Tibial nerve (tissue), 4 donors: ENCODE measurements around the gene CCDC85C. TPM values are rescaled to one million over a fixed set of nuclear protein-coding genes. Genes with fewer than 3 reads are reported as not detected.

Experiments
- DNase-seq, 2 donors: peaks; one replicate each; pipeline ENCODE4 v3.0.0-alpha.2; 2019; ENCODE audit warnings: low spot score in 2 of 2
- H3K27ac ChIP-seq, 4 donors: fragments of 200-600 bp; sonication (generic) in 3 of 4; one replicate each; pipeline ENCODE4 v1.5.1; 2017 to 2019; ENCODE audit warnings: mild to moderate bottlenecking in 1 of 4
- H3K27me3 ChIP-seq, 2 donors: fragments of 200-600 bp; sonication (generic) in 1 of 2; one replicate each; pipeline versions ENCODE4 v1.5.1 to v1.6.0; 2017 to 2019
- H3K36me3 ChIP-seq, 3 donors: fragments of 200-600 bp; sonication (generic); one replicate each; pipeline ENCODE4 v1.5.1; 2018 to 2019
- H3K4me1 ChIP-seq, 4 donors: fragments of 200-600 bp; sonication (generic) in 3 of 4; one replicate each; pipeline ENCODE4 v1.5.1; 2017 to 2019
- H3K4me3 ChIP-seq, 4 donors: fragments of 200-600 bp; sonication (generic) in 3 of 4; one replicate each; pipeline ENCODE4 v1.5.1; 2017 to 2019; ENCODE audit warnings: mild to moderate bottlenecking in 1 of 4, moderate library complexity in 1 of 4
- H3K9me3 ChIP-seq, 4 donors: fragments of 200-600 bp; sonication (generic) in 3 of 4; one replicate each; pipeline ENCODE4 v1.5.1; 2017 to 2019
- CTCF ChIP-seq, 5 experiments: fragments of 200-600 bp in 3 of 5; fragments of 450-650 bp in 2 of 5; sonication (generic) in 3 of 5; IDR thresholded peaks; one replicate each; pipeline ENCODE4 v1.5.1; 2016 to 2019; ENCODE audit warnings: antibody characterized with exemption in 5 of 5, mild to moderate bottlenecking in 3 of 5, moderate library complexity in 2 of 5
- EP300 ChIP-seq, 2 donors: sonication (generic); formaldehyde crosslinking; IDR thresholded peaks; one replicate each; pipeline ENCODE4 v1.6.1; 2017; ENCODE audit warnings: antibody characterized with exemption in 2 of 2, mild to moderate bottlenecking in 1 of 2
- POLR2A ChIP-seq, 2 donors: fragments of 450-650 bp; IDR thresholded peaks; one replicate each; pipeline ENCODE4 v1.6.1; 2017; ENCODE audit warnings: antibody characterized with exemption in 2 of 2, mild to moderate bottlenecking in 2 of 2, moderate library complexity in 2 of 2
- WGBS, 2 donors: methylation state at CpG; one replicate each; pipeline ENCODE4 v1.1.5; 2018; 5-methylcytosine and 5-hydroxymethylcytosine counted together
- total RNA-seq, 4 donors: library from RNA; depleted of rRNA; stranded (reverse); fragments of >200 nt; gene quantifications; one replicate each; pipeline ENCODE4 v1.1.0, GENCODE V29; 2016

CCDC85C gene
- total RNA-seq, 4 donors from 2014 or later, result 0.60 to 4.6 (median 1.8) TPM

DNA sequence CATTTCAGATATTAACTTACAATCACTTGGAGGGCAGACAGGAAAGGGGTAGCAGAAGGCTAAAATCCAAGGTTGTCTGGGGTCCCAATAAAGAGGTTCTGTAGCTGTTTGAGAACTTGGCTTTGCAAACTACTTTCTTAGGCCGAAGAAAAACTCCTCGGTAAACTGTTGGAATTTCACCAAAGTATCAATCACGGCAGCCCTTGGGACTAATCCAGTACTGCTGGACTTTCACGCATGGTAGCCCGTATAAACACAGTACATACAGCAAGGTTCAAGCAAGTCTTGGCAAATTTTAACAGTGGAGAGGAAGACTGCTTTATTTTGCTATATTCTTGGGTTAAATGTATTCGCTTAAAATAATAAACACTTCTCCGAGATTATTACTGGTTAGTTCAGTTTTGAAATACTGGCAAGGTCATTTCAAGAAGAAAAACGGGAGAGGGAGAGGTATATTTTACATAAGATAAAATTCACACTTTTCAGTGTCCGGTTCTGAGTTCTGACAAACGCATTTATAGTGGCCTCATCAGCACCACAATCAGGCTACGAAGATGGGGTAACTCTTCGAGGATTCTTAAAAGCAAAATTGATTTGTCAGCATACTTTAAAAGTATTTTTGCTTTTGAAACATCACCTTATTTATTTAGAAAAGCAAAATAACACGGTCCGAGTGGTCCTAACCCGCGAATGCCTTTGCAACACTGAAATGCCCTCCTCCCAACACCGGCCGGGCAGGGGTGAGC lies 124.7 kb downstream of the CCDC85C start:
- DNase-seq, result no peak
- TF ChIP-seq EP300 (IDR thresholded peaks at IDR 0.05), result no peak
- TF ChIP-seq POLR2A (IDR thresholded peaks at IDR 0.05), result no peak
- TF ChIP-seq CTCF (IDR thresholded peaks at IDR 0.05), result no peak
- no peaks in the 10 kb centered on the region for H3K9me3 ChIP-seq
- H3K4me3 ChIP-seq, result peak overlapping the region; percentile 63 to 97 (median 79)
- H3K4me1 ChIP-seq, result peaks cover 0 to 63% (median 31%) of the 10 kb centered on the region in 4 donors
- H3K36me3 ChIP-seq, result no peaks in the 10 kb centered on the region
- H3K27ac ChIP-seq, result peak overlapping the region; percentile 77 to 96 (median 91)
- no peaks in the 10 kb centered on the region for H3K27me3 ChIP-seq
- WGBS, 2 donors, result 11 to 14% methylated on average over 18 of the region's 18 CpGs

- Histone ChIP-seq H3K9me3 (no peaks in the 10 kb centered on the region), H3K4me1 (peaks cover 0 to 57% (median 26%) of the 10 kb centered on the region in 4 donors), H3K36me3 (no peaks in the 10 kb centered on the region), H3K4me3 (no peak overlapping the region), H3K27ac (no peak overlapping the region), H3K27me3 (no peaks in the 10 kb centered on the region)
- WGBS, 2 donors, result 84 to 86% methylated on average over 4 of the region's 4 CpGs
- no peak for DNase-seq
- no peak for TF ChIP-seq POLR2A (IDR thresholded peaks at IDR 0.05)
- TF ChIP-seq CTCF (IDR thresholded peaks at IDR 0.05), result no peak
- TF ChIP-seq EP300 (IDR thresholded peaks at IDR 0.05), result no peak
Measured at GRCh38 chr14:99478128-99478527, 125.9 kb downstream of the CCDC85C start.

- Histone ChIP-seq H3K36me3 (no peaks in the 10 kb centered on the region), H3K27me3 (no peaks in the 10 kb centered on the region), H3K4me3 (no peak overlapping the region), H3K9me3 (no peaks in the 10 kb centered on the region), H3K27ac (no peak overlapping the region), H3K4me1 (peaks cover 0 to 44% (median 14%) of the 10 kb centered on the region in 4 donors)
- no peak for DNase-seq
- TF ChIP-seq CTCF (IDR thresholded peaks at IDR 0.05) (no peak), POLR2A (IDR thresholded peaks at IDR 0.05) (no peak), EP300 (IDR thresholded peaks at IDR 0.05) (no peak)
- 60 to 77% methylated on average over 1 of the region's 1 CpG for WGBS, 2 donors
Measured at GRCh38 chr14:99476864-99477263, 127.1 kb downstream of the CCDC85C start.

DNA sequence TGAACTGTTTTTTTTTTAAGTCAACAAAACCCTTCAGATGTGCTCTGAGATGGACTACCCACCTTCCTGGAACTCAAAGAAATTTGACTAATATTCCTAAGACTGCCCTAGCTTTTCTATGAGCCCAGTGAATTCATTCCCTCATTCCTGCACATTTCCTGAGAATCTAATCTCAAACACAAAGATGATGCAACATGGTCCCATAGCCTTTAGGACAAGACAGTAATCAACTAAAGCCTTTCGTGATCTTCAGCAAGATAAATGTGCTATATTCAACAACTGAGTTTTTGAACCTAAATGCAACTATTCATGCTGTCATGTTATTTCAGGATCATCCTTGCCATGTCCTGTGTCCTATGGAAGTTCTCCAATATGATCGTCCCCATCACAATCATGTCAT lies 128.3 kb downstream of the CCDC85C start:
- Histone ChIP-seq H3K36me3 (no peaks in the 10 kb centered on the region), H3K9me3 (no peaks in the 10 kb centered on the region), H3K4me3 (no peak overlapping the region), H3K27ac (no peak overlapping the region), H3K4me1 (peaks cover 0 to 43% (median 14%) of the 10 kb centered on the region in 4 donors), H3K27me3 (no peaks in the 10 kb centered on the region)
- TF ChIP-seq CTCF (IDR thresholded peaks at IDR 0.05) (no peak), POLR2A (IDR thresholded peaks at IDR 0.05) (no peak), EP300 (IDR thresholded peaks at IDR 0.05) (no peak)
- WGBS, 2 donors, result 87 to 90% methylated on average over 2 of the region's 2 CpGs
- DNase-seq, result no peak

DNA sequence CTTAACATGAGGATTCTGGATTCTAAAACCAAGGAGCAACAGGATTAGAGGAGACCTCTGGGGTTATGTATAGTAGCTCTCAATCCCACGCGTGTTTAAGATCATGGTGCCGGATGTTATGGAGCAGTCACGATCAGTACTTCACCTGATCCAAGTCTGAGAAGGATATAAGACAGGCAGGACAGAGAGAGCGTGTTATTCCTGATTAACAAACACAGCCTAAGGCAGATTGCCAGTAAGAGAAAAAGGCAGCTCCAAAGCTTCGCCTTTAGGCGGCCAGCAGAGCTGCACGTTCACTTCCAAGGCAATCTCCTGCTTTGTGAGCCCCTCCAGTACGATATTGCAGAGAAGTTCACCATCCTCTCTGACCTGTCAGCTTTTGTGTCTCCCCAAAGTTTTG lies 128.8 kb downstream of the CCDC85C start:
- Histone ChIP-seq H3K4me1 (peaks cover 0 to 43% (median 14%) of the 10 kb centered on the region in 4 donors), H3K27ac (no peak overlapping the region), H3K9me3 (no peaks in the 10 kb centered on the region), H3K4me3 (no peak overlapping the region), H3K27me3 (no peaks in the 10 kb centered on the region), H3K36me3 (no peaks in the 10 kb centered on the region)
- 71 to 73% methylated on average over 9 of the region's 9 CpGs for WGBS, 2 donors
- DNase-seq, result no peak
- TF ChIP-seq CTCF (IDR thresholded peaks at IDR 0.05) (no peak), POLR2A (IDR thresholded peaks at IDR 0.05) (no peak), EP300 (IDR thresholded peaks at IDR 0.05) (no peak)
